Hepatic stellate cell (primary cell): ENCODE results near the gene KCNMB2.
A peak's percentile ranks its signal among the peaks of the same experiment; 100 is the strongest.
"Not testable (repeated sequence)": the region's sequence is repeated elsewhere in the genome, so short reads cannot be mapped to it uniquely, and the experiment has no call there.

Source experiments
- DNase-seq: peaks from one replicate; pipeline ENCODE4 v3.0.0; 2011; ENCODE audit warnings: low spot score

KCNMB2 gene

DNA sequence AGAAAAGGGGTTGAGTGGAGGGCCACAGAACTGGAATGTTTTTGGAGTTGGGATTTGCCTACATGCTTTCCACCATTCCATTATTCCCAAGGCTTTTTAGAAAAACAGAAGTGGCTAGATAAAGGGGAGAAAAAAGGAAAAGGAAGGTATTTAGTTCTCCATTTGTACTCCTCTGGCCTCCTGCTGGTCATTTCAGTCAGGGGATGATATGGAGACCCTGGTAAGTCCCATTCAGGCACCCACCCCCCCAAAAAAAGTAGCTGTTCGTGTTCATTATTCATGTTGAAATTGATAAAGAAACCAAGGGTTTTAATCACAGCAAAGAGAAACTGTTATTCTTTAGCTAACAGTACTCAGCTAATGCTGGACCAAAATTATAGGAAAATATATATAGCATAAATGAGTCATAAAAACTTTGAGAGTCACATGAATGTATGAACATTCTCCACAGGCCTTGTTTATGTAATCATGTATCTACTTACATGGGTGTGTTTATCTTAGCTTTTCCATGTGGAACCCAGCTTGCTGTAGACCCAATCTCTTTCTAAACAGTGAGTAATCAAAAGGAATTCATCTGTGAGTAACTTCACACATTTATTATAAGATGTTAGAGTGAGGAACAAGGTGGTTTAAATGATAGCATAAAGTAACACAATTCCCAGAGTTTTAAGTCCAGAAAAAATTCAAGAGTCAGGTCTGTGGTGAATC, 167.2 kb downstream of the KCNMB2 start:
- peak; percentile 9 for DNase-seq

DNA sequence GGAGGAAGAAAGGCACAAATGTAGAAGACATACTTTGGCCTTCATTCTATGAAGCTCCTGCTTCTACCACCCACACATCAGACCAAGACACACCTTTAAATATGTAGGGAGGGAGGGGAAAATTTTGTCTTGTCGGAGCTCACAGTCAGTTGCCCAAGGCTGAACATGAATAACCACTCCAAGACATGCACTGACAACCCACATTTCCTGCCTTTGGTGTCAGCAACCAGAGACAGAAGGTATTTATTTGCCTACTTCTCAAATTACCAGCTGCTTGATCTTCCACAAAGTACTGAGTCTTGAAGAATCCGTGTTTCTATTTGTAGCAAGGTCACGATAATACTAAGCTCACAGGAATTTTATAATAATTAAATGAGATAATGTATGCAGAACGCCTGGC, 169.7 kb downstream of the KCNMB2 start:
- DNase-seq: no peak

DNA sequence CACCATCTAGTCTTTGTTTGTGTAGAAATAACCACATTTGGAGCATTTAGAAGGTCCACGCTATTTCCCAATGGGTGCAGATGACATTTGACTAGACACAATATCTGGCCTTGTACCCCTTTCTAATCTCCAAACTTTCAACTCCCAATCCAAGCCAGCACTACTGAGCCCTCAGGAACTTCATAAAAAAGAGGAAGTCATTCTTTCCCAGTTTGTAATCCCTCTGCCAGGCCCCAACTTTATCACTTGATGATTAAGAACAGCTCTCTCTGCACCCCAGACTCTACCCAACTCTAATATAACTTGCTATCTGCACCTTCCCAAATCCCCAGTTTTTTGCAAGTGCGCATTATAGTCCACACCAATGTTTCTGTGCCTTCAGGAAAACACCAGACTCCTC, 170.2 kb downstream of the KCNMB2 start:
- no peak for DNase-seq

DNA sequence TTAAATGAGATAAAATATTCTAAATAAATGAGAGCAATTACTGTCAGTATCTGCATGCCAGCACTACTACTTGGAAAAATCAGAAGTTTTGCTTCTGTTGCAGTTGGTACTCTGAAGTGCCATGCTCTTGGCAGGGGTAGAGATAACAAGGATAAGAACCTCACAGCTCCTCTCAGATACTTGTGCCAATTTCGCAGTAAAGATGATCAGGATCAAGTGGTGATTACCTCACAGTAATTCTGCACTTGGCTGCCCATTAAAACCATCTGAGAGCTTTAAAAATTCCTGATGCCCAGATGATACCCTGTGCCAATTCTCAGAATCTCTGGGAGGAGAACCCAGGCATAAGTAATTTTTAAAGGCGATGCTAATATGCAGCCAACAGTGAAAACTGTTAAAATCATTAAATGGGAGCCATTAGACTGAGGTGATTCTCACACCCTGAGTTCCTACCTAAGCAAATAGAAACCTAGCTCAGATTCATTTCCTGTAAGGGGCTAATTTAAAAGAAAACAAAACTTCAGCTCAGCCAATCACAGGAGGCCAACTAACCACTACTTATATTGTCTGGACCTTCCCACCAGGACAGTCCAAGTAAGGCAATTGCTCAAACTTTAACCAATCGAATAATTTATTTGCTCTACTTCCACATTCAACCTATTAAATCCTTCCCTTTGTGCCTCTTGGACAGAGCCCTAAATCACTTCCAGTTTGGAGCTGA, 171.2 kb downstream of the KCNMB2 start:
- no peak for DNase-seq

DNA sequence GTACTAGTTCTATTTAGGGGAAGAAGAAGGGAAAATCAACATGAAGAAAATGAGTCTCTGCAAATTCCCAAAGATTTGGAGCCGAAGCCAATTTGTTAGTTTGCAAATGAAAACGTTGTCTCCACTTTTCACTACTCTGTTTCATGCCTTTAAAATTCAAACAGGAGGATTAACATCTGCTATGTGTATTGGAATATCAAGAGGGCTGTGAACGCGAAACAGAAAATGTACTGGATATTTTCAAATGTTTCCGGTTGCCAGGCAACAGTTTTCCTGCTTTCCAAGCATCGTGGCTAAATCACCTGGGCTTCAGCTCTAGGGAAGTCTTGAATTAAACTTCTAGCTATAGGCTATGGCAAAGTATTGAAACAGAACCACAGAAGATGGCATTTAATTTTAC, 172.8 kb downstream of the KCNMB2 start:
- no peak for DNase-seq

DNA sequence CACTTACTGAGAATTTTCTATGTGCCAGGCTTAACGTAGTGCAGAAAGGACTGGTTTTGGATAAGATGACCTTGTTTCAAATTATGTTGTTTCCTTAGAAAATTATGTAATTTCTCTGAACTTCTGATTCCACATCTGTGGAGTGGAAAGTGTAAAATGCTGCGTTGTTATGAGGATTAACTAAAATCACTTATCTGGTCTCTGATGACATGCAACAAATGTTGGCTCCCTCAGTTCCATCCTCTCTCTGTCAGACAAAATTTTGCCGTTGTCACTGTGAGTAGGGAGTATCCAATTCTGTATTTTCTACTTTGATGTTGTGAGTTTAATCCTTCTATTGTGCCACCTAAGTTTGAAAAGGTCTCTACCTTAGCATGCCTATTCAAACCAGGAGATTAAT, 175.5 kb downstream of the KCNMB2 start:
- DNase-seq: no peak

DNA sequence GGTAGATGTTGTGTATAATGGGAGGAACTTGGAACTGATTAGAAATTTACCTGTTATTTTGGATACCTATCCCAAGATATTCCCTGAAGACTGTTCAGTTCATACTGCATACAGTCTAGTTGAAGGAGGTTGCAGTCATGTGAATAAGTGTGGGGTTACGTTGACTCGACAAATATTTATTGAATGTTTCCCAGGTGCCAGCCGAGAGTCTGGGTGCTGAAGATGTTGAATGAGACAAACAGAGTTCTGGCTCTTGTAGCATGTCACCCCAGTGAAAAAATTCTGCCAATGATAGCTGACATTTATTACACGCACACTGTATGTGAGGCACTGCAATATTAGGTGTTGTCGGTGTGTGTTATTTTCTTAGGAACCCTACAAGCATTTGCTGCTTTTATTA, 176.0 kb downstream of the KCNMB2 start:
- no peak for DNase-seq

DNA sequence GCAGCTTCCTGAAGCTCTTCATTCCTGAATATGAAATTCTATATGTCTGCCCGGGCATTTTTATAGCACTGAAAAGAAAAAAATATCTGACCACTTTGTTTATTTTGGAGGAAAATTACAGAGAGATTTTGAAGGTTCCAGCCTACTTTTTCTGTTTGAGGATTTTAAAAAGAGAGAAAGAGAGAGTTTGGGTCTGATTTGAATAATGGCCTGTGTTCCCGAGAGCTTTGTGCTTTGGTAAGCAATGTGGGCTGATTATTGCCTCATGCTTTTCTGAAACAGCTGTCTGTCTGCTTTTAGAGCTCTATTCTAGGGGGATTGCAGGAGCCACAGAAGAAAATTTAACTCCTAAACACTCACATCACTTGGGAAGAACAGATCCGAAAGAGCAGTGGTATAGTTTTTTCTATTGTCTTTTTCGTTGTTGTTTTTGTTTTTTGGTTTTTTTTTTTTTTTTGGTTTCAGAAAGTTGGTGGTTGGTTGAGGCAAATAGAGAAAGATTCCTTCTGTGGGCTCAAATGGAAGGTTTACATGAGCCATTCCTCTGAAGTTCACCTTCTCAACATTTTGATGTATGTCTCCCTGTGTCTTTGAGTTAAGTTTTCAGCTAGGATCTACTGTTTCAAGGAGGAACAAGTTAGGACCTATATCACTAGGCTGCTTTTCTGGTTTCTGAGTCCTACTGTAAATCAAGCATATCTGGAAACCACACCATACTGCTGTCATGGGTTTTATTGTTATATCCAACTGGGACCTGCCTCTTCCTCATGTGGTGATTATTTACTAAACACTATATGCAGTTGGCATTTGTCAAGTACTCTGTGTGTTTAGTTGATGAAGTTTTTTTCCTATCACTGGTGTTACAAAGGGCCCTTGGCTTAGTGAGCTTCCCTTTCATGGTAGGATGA, 178.9 kb downstream of the KCNMB2 start:
- DNase-seq: no peak

DNA sequence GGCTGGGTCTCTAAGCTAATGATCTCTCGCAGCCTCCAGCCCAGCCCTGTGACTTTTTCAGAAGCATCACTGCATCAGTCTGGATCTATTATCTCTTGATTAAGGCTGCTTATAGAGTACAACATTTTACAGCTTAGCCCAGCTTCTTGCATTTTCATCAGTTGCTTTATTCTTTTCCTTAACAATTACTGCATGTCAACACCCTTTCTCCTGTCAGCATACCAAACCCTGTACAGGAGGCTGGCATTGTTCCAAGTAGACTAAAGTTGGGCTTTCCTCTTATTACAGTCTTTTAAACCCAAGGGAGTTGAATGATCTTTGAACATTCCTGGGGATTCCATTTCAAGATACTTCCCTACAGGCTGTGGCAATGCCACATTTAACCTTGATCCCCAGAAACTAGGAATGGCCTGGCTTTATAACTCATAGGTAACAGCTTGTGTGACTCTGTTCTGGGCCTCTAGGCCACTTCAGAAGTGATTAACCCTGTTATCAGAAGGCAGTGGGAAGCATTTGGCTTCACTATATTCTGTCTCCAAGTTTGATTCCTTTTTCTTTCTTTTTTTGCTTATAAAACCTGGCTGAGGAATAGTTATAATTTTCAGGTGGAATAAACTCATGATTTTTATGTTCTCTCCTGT, 182.9 kb downstream of the KCNMB2 start:
- DNase-seq: no peak

DNA sequence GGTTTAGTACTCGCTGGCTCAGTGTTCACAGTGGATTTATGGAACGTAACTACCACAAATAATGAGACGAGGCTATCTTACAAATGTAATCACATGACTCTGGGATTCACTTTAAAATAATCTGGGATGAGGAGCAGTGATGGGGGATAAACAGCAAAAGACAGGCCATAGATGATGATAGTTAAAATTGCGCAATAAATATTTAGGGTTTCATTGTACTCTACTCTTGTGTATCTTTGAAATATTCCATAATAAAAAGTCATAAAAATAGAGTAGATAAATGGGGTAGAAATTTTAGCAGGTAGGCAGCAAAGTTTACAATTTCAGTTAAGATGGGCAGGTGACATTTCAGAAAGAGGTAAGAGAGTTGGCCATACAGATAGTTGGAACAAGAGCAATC, 196.6 kb downstream of the KCNMB2 start:
- no peak for DNase-seq

DNA sequence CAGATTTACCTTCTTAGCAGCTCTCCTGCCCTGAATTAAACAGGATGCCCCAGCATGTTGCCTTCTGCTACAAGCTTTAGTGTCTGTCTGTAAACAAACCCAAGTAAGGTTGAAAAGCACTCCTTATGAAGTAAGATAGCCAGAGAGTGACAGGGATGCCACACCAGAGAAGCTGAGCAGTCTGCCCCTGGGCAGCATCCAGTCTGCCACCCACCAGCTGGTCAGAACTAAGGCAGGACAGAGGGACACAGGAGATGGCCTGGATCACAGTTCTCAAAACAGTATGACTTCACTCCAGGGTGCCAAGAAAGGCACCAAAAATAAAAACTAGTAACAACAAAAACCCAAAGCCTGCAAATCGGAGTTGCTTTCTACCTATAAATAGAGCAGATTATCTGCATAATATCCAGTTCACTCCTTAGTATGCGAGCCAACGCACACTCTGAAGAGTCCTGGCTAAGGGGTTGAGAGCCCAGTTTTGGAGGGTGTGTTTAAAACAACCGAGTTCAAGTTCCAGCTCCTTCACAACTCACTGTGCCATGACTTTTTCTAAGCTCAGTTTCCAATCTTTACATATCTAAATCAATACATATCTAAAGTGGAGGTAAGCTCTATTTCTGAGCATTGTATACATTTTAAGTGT, 198.9 kb downstream of the KCNMB2 start:
- DNase-seq: no peak

DNA sequence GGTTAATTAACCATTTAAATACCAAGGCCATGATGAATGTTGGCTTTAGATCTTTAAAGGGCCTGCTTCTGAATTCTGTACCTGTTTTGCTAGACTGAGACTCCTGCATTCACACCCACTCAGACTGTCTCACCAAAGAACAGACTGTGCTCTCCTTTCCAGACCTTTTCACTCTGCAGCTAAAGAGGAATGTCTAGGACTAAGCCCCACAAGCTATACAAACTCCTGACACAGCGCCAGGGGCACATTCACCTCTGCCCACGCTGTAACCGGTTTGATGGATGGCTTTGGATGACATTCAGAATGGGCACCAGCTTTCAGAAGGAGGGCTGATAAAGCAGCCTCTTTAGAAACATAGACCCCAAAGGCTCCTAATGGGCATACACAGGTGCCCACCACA, 200.1 kb downstream of the KCNMB2 start:
- no peak for DNase-seq

DNA sequence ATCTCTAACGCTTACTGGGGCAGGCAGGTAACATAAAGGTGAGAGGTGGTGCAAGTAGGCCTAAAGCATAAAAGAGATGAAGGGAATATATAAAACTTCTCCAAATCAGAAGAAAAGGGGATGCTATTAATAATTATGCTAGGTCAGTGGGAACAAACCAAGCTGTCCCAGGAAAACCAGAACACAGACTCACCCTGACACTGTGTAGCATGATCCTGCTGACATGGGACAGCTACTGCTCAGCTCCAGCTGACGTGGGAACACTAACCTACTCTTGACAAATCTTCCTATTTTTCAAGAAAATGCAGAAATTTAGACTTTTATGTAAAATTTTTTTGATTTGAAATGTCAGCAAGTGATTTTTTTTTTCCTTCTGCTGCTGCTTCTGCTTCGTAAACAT, 203.5 kb downstream of the KCNMB2 start:
- no peak for DNase-seq

DNA sequence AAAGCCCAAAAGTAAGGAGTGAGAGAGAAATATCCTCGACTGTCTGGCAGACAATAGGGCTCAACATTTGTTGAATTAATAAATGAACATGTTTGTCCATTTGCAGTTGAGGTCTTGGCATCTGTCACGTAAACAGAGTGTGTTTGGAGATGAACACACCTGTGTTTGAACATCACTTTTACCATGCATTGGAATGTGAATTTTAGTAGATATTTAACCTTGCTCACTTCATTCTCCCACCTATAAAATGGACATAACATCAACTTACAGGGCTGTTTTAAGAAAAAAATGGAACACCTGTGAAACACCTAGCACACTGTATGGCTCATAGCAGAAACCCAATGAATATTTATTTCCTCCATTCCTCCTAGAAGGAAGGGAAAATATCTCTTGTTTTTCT, 204.8 kb downstream of the KCNMB2 start:
- no peak for DNase-seq

DNA sequence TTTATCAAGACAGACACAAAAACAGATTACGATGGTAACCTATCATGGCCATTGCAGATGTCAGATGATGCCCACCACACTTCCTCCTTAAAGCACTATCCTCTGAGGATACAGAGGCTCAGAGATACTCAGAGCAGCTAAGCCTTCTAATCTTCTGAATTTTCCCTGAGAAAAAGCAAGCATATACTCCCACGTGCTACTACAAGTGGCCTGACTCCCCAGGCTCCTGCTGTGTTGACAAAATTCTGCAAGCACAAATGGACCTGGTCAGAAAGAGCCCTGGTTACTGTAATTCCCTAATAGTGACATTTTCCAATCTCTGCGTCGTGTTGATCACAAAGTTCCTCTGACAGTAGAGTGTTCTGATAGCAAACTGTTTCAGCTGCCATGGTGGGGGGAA, 207.1 kb downstream of the KCNMB2 start:
- DNase-seq: no peak

DNA sequence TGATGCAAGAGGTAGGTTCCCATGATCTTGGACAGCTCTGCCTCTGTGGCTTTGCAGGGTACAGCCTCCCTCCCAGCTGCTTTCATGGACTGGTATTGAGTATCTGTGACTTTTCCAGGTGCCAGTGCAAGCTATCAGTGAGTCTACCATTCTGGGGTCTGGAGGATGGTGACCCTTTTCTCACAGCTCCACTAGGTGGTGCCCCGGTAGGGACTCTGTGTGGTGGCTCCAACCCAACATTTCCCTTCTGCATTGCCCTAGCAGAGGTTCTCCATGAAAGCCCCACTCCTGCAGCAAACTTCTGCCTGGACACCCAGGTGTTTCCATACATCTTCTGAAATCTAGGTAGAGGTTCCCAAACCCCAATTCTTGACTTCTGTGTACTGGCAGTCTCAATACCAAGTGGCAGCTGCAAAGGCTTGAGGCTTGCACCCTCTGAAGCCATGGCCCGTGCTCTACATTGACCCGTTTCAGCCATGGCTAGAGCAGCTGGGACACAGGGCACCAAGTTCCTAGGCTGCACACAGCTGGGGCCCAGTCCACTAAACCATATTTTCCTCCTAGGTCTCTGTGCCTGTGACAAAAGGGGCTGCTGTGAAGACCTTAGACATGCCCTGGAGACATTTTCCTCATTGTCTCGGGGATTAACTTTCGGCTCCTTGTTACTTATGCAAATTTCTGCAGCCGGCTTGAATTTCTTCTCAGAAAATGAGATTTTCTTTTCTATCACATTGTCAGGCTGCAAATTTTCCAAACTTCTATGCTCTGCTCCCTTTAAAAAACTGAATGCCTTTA, 209.8 kb downstream of the KCNMB2 start:
- DNase-seq: not testable (repeated sequence)

DNA sequence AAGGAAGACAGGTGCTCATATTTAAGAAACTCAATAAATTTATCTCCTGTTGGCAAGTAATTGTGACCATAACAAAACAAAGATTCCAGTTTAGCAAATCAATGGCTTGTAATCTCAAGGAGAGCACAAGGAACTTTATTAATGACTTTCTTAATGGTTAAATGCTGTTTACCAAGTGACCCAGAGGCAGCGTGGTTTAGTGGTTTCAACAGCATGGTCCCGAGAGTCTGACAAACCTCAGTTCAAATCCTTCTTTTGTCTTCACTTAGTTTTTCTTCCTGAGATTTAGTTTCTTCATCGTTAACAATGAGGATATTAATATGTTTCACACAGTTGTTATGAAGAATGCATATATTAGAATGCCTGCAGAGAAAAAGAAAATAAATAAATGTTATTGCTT, 212.6 kb downstream of the KCNMB2 start:
- no peak for DNase-seq

DNA sequence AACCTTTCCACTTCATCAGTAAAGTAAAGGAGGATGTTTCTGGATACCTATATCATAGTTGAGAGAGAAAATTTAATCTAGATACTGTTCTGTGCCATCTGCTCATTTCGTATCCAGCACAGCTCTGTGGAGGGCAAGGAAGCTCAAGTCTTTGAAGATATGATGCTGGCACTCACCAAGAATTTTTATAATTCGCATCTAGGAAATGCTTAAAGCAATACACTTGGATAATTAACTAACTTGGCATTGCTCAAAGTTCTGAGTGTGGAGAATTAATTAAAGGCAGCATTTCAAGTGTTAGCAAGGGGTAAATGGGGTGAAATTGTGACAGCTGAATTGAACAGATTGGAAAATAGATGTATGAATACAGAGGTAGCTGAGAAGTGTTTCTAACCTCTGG, 213.2 kb downstream of the KCNMB2 start:
- no peak for DNase-seq

DNA sequence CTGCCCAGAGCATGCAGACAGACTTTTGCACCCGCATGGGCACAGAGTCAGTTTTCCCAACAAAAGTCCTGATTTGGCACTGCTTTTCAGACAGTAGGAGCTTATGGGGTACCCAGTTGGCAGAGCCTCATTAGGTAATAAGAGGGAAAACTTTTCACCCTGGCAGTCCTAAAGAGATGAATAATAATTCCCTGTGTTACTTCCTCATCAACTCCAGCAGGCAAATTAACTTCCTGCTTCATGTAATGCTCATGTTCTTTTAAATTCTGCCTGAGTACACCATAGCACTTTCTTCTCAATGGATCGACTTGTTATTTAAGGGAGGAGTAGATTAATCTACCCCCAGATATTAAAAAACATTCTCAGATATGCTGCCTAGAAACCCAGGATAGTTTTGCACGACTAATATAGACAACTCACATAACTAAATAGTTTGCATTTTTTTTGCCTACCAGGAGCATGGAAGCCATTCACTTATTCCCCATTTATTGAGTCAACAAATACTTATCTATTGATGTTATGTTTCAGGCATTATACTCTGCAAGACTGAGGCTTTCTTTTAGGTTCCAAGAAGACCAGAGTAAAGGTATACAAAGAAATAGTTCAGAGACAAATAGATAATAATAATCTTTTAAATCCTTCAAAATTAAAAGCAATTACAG, 214.5 kb downstream of the KCNMB2 start:
- no peak for DNase-seq

DNA sequence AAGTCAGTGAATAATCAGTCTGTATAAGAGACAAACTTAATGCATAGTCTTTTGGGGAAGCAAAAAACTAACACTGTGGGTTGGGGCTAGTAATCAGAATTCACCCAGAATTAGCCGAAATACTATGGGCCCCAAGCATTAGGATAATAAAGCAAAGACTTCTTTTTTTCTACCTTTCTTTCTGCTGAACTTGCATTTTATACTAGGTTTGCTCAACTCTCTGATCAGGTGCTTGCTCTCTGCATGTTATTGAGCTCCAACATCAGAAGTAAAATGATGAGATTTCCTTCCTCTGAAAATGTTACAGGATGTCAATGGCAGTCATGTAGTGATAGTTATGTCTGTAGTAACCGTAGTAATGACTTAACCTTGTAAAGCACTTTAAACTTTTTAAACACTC, 216.6 kb downstream of the KCNMB2 start:
- no peak for DNase-seq
